GM12878 (cell line): ENCODE results near the gene AHCYL2. TPM values are rescaled to one million over a fixed set of nuclear protein-coding genes. Genes with fewer than 3 reads are reported as not detected.

ENCODE experiments used
- ATAC-seq: fragments of 200-7000 bp; cut with Tn5 transposase; 3 replicates; pipeline ENCODE4 v1.9.1; 2020; ENCODE audit warnings: mild to moderate bottlenecking, moderate library complexity
- BruUV-seq: library from RNA; stranded (reverse); fragments of 400-500 nt; replicated peaks from 2 replicates; lab custom pipeline; 2021; lab: Mats Ljungman, UMichigan
- CTCF ChIA-PET: fragments of 300-600 bp; sonication (Branson Sonifier 250); formaldehyde crosslinking; extraction: SDS; loops from one replicate; lab custom pipeline; 2021; ENCODE audit warnings: inconsistent platforms; lab: Yijun Ruan, JAX
- POLR2A ChIA-PET: fragments of 350-600 bp; formaldehyde crosslinking; extraction: SDS; loops from one replicate; lab custom pipeline; 2021; ENCODE audit warnings: inconsistent platforms; lab: Charles Lee
- RAD21 ChIA-PET: fragments of 300-600 bp; sonication (Branson Sonifier 250); formaldehyde crosslinking; loops from one replicate; lab custom pipeline; 2023; ENCODE audit warnings: antibody characterized with exemption; ENCODE audit not compliant: unreplicated experiment; lab: Charles Lee
- SMC1A ChIA-PET: fragments of 300-600 bp; sonication (Branson Sonifier 250); formaldehyde crosslinking; loops from one replicate; lab custom pipeline; 2023; ENCODE audit not compliant: unreplicated experiment, uncharacterized antibody; lab: Charles Lee
- DNase-seq: peaks from one replicate; pipeline ENCODE4 v3.0.0-alpha.2; 2011; ENCODE audit warnings: low read depth, low spot score
- FAIRE-seq: peaks from 3 replicates; lab custom pipeline; 2011; peaks lifted over from hg19 to GRCh38; lab: Jason Lieb, UNC
- H2AFZ ChIP-seq: 2 replicates; pipeline ENCODE4 v1.6.0; 2011; ENCODE audit warnings: low read depth, low read length, control low read depth; ENCODE audit not compliant: control insufficient read depth
- H3K27ac ChIP-seq: 2 replicates; pipeline ENCODE4 v1.5.1; 2011; ENCODE audit warnings: control low read depth; ENCODE audit not compliant: control insufficient read depth, insufficient read depth
- H3K27me3 ChIP-seq, 2 experiments: replicated peaks in 1 of 2; 2 replicates each; pipeline versions ENCODE4 v1.6.0 to v1.6.1; 2011; ENCODE audit warnings: low read length in 1 of 2; ENCODE audit not compliant: control insufficient read depth in 2 of 2, insufficient read depth in 2 of 2
- H3K36me3 ChIP-seq, 2 experiments: 2 replicates each; pipeline ENCODE4 v1.5.1; 2011; ENCODE audit warnings: low read length in 1 of 2; ENCODE audit not compliant: control insufficient read depth in 2 of 2, insufficient read depth in 2 of 2
- H3K4me1 ChIP-seq: 2 replicates; pipeline ENCODE4 v1.6.1; 2011; ENCODE audit warnings: mild to moderate bottlenecking, low read length, moderate library complexity, mixed read lengths; ENCODE audit not compliant: control insufficient read depth, insufficient read depth
- H3K4me2 ChIP-seq: 2 replicates; pipeline ENCODE4 v1.6.0; 2011; ENCODE audit warnings: control low read depth; ENCODE audit not compliant: control insufficient read depth, insufficient read depth
- H3K4me3 ChIP-seq: fragments of 200-600 bp; sonication (generic); 2 replicates; pipeline ENCODE4 v1.5.1; 2016
- H3K79me2 ChIP-seq: 2 replicates; pipeline ENCODE4 v1.6.0; 2011; ENCODE audit warnings: low read length; ENCODE audit not compliant: control insufficient read depth, insufficient read depth
- H3K9ac ChIP-seq: 2 replicates; pipeline ENCODE4 v1.8.0; 2011; ENCODE audit warnings: low read length, control low read depth, mixed read lengths; ENCODE audit not compliant: control insufficient read depth, insufficient read depth
- H3K9me3 ChIP-seq: replicated peaks from 3 replicates; pipeline ENCODE4 v1.5.1; 2011; ENCODE audit warnings: mild to moderate bottlenecking, low read length; ENCODE audit not compliant: control insufficient read depth, insufficient read depth
- H4K20me1 ChIP-seq: 2 replicates; pipeline ENCODE4 v1.6.0; 2011; ENCODE audit not compliant: control insufficient read depth, insufficient read depth
- BACH1 ChIP-seq: fragments of 450-650 bp; IDR thresholded peaks from 2 replicates; pipeline ENCODE4 v1.6.1; 2017; ENCODE audit warnings: mild to moderate bottlenecking, borderline replicate concordance
- ESRRA ChIP-seq: IDR thresholded peaks from 2 replicates; pipeline ENCODE4 v1.6.1; 2012; ENCODE audit warnings: mild to moderate bottlenecking, low read length, improper control_type of control experiment
- EZH2 ChIP-seq: IDR thresholded peaks from 2 replicates; pipeline ENCODE4 v1.6.1; 2012; ENCODE audit warnings: low read depth, mild to moderate bottlenecking, control low read depth, inconsistent platforms, low read length, borderline replicate concordance; ENCODE audit not compliant: control insufficient read depth
- FOXM1 ChIP-seq: IDR thresholded peaks from 2 replicates; pipeline ENCODE4 v1.6.1; 2012; ENCODE audit warnings: low read depth, mild to moderate bottlenecking, inconsistent platforms, low read length, moderate library complexity
- IKZF1 ChIP-seq: fragments of 450-650 bp; conservative IDR thresholded peaks from 2 replicates; pipeline ENCODE4 v1.6.1; 2017; ENCODE audit warnings: antibody characterized with exemption, mild to moderate bottlenecking
- IKZF2 ChIP-seq, 2 experiments: fragments of 450-650 bp; IDR thresholded peaks; 2 replicates each; pipeline ENCODE4 v1.6.1; 2017; ENCODE audit warnings: mild to moderate bottlenecking in 2 of 2, moderate library complexity in 2 of 2
- JUND ChIP-seq: IDR thresholded peaks from 2 replicates; pipeline ENCODE4 v1.6.1; 2012; ENCODE audit warnings: low read depth, mild to moderate bottlenecking, low read length, improper control_type of control experiment, moderate library complexity
- KAT2A ChIP-seq: conservative IDR thresholded peaks from 2 replicates; pipeline ENCODE4 v1.6.1; 2011; ENCODE audit warnings: low read depth, low read length; ENCODE audit not compliant: control insufficient read depth
- LARP7 ChIP-seq: fragments of 450-650 bp; IDR thresholded peaks from 2 replicates; pipeline ENCODE4 v1.6.1; 2017; ENCODE audit warnings: mild to moderate bottlenecking
- MXI1 ChIP-seq: fragments of 150-350 bp; IDR thresholded peaks from 2 replicates; pipeline ENCODE4 v1.6.1; 2011; ENCODE audit warnings: low read depth, mild to moderate bottlenecking, inconsistent platforms, low read length, improper control_type of control experiment
- POLR2AphosphoS5 ChIP-seq: IDR thresholded peaks from 2 replicates; pipeline ENCODE4 v1.6.1; 2011; ENCODE audit warnings: mild to moderate bottlenecking, low read length, inconsistent platforms
- RAD21 ChIP-seq: IDR thresholded peaks from 2 replicates; pipeline ENCODE4 v1.6.1; 2011; ENCODE audit warnings: mild to moderate bottlenecking, low read depth, low read length, moderate library complexity; ENCODE audit not compliant: insufficient read depth
- SMAD5 ChIP-seq: IDR thresholded peaks from 2 replicates; pipeline ENCODE4 v1.6.1; 2016; ENCODE audit warnings: antibody characterized with exemption, low read depth
- SP1 ChIP-seq: IDR thresholded peaks from one replicate; pipeline ENCODE4 v1.6.1; 2011; ENCODE audit warnings: low read depth, low read length
- SUZ12 ChIP-seq: fragments of 200-600 bp; sonication (generic); IDR thresholded peaks from one replicate; pipeline ENCODE4 v1.6.1; 2018; ENCODE audit warnings: antibody characterized with exemption, mild to moderate bottlenecking; ENCODE audit not compliant: unreplicated experiment
- YY1 ChIP-seq: IDR thresholded peaks from 2 replicates; pipeline ENCODE4 v1.6.1; 2011; ENCODE audit warnings: low read depth, mild to moderate bottlenecking, low read length
- ZNF207 ChIP-seq: fragments of 450-650 bp; IDR thresholded peaks from 2 replicates; pipeline ENCODE4 v1.6.1; 2014; ENCODE audit warnings: antibody characterized with exemption, mild to moderate bottlenecking, borderline replicate concordance
- ZSCAN29 ChIP-seq: fragments of 450-650 bp; IDR thresholded peaks from 2 replicates; pipeline ENCODE4 v1.6.1; 2017; ENCODE audit warnings: mild to moderate bottlenecking, moderate library complexity
- WGBS: methylation state at CpG from one replicate; pipeline ENCODE4 v1.1.6; 2016; ENCODE audit warnings: low lambda C conversion rate; ENCODE audit not compliant: insufficient replicate concordance, insufficient coverage; ENCODE audit errors: missing lambda C conversion rate; 5-methylcytosine and 5-hydroxymethylcytosine counted together
- in situ Hi-C: fragments of 300-500 bp; cut with MboI; formaldehyde crosslinking; loops from 9 replicates; pipeline ENCODE4 v1.14.3; 2018; ENCODE audit warnings: mixed read lengths
- intact Hi-C: fragments of 100-400 bp; cut with micrococcal nuclease; formaldehyde crosslinking; loops from one replicate; pipeline ENCODE4 v1.14.2; 2022; ENCODE audit not compliant: unreplicated experiment
- polyA plus RNA-seq, 11 experiments: library from polyadenylated mRNA; depleted of rRNA in 4 of 11; unstranded in 6 of 11; stranded (reverse) in 5 of 11; fragments of >200 nt; fragmentation: Nextera tagmentation in 4 of 11; fragmentation: Illumina TruSeq in 1 of 11; extraction: Ambion mirVana in 4 of 11; extraction: Trizol in 1 of 11; gene quantifications; 1 replicate in 1 of 11; 2 replicates in 10 of 11; pipeline versions ENCODE4 v1.2.1 to v1.2.3, GENCODE V29; 2011 to 2016; ENCODE audit warnings: inconsistent platforms in 2 of 11, missing spikeins in 2 of 11, low read depth in 1 of 11
- total RNA-seq, 4 experiments: library from RNA; depleted of rRNA in 3 of 4; stranded (reverse); fragments of >200 nt in 3 of 4; fragmentation: Illumina TruSeq in 1 of 4; extraction: Trizol in 1 of 4; gene quantifications; 2 replicates each; pipeline versions ENCODE4 v1.2.1 to v1.2.3, GENCODE V29; 2013 to 2021
- TF ChIP-seq, protein P1 (sequence below): fragments of 450-650 bp; IDR thresholded peaks from 2 replicates; pipeline ENCODE4 v1.6.1; 2018; ENCODE audit warnings: borderline replicate concordance, mild to moderate bottlenecking; ENCODE audit not compliant: partially characterized antibody

AHCYL2 gene
- total and polyA plus RNA-seq, 10 of the 15 experiments (the other 5 are each of a cell fraction or from before 2014, with no cell fraction given), result 1.7 to 29.1 (median 5.4) TPM

DNA sequence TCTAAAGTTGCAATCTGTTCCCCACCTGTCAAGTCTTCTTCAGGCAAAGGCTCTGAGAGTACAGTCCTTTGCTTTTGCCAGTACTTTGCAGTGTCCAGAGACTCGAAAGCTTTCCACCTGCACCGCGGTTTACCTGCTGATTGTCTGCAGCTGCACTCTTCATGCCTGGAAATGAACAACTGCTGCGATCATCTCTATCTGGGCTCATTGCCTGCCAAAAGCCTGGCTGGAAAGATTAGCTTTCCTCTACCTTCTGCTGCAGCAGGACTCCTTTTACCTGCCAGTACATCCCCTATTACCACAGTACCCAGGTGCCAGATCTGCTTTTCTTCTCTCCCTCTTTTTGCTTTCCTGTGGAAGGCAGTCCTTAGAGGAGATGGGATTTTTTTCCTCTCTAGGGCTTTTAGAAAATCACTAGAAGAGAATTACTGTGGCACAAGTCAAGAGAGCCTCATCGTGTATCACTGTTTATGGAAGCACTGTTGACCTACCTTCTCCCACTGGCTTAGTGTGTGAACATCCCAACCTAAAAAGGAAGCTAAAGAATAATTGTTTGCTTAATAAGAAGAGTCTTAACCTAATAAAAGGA, 211.6 kb downstream of the AHCYL2 start:
- Histone ChIP-seq H3K27me3 (no peaks in the 10 kb centered on the region), H3K79me2 (no peaks in the 10 kb centered on the region), H3K9ac (no peak overlapping the region), H2AFZ (no peak overlapping the region), H3K4me3 (no peak overlapping the region), H3K4me1 (no peaks in the 10 kb centered on the region), H3K27ac (no peak overlapping the region), H3K4me2 (no peak overlapping the region), H3K9me3 (no peaks in the 10 kb centered on the region), H4K20me1 (no peaks in the 10 kb centered on the region), H3K36me3 (no peaks in the 10 kb centered on the region)
- no peak for DNase-seq
- WGBS, result 96% methylated on average over 5 of the region's 5 CpGs
- no TSS peak for BruUV-seq
- no peak for FAIRE-seq
- in situ Hi-C loops, result no loop called here
- ChIA-PET RAD21 (no interaction called here), SMC1A (interaction anchor here (1.4 to 1.7 kb wide), 2 partner anchors 11 to 66 kb away, joined by 5 to 8 read pairs; no protein-coding TSS in a partner anchor), POLR2A (no interaction called here), CTCF (interaction anchor here (1.4 kb wide), 1 partner anchor 68 kb away, joined by 4 read pairs; no protein-coding TSS in a partner anchor)
- no peak for TF ChIP-seq ESRRA
- no peak for TF ChIP-seq KAT2A
- no peak for TF ChIP-seq YY1
- TF ChIP-seq IKZF1, result no peak
- no peak for TF ChIP-seq RAD21
- TF ChIP-seq LARP7, result no peak
- no peak for TF ChIP-seq FOXM1
- no peak for TF ChIP-seq SP1
- no peak for TF ChIP-seq POLR2AphosphoS5
- intact Hi-C loops, result no loop called here
- ATAC-seq, result no peak

DNA sequence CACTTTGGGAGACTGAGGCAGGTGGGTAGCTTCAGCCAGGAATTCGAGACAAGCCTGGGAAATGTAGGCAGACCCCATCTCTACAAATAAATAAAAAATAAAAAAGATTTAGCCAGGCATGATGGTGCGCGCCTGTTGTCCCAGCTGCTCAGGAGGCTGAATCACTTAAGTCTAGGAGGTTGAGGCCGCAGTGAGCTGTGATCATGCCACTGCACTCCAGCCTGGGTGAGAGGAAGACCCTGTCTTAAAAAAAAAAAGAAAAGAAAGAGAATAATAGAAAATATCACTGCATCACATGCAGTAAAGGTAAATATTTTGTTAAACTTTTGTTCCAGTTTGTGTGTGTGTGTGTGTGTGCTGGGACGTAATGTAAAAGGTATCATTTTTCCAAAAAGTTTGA, 212.4 kb downstream of the AHCYL2 start:
- RAD21 ChIA-PET, result no interaction called here
- no peaks in the 10 kb centered on the region for H3K79me2 ChIP-seq
- no peaks in the 10 kb centered on the region for H4K20me1 ChIP-seq
- TF ChIP-seq SMAD5 (no peak), ZNF207 (no peak), EZH2 (no peak), BACH1 (no peak), JUND (no peak), SUZ12 (no peak), ZSCAN29 (no peak), MXI1 (no peak), IKZF2 (IDR thresholded peaks at IDR 0.05) (no peak)
- TF ChIP-seq, protein P1, sequence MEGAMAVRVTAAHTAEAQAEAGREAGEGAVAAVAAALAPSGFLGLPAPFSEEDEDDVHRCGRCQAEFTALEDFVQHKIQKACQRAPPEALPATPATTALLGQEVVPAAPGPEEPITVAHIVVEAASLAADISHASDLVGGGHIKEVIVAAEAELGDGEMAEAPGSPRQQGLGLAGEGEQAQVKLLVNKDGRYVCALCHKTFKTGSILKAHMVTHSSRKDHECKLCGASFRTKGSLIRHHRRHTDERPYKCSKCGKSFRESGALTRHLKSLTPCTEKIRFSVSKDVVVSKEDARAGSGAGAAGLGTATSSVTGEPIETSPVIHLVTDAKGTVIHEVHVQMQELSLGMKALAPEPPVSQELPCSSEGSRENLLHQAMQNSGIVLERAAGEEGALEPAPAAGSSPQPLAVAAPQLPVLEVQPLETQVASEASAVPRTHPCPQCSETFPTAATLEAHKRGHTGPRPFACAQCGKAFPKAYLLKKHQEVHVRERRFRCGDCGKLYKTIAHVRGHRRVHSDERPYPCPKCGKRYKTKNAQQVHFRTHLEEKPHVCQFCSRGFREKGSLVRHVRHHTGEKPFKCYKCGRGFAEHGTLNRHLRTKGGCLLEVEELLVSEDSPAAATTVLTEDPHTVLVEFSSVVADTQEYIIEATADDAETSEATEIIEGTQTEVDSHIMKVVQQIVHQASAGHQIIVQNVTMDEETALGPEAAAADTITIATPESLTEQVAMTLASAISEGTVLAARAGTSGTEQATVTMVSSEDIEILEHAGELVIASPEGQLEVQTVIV, result no peak

More for the DNA sequence above, 212.4 kb downstream of the AHCYL2 start:
- CTCF ChIA-PET, result no interaction called here
- intact Hi-C loops, result no loop called here
- in situ Hi-C loops, result no loop called here
- Histone ChIP-seq H3K27ac (no peak overlapping the region), H3K4me1 (no peaks in the 10 kb centered on the region), H3K4me2 (no peak overlapping the region), H3K36me3 (no peaks in the 10 kb centered on the region), H2AFZ (no peak overlapping the region), H3K9me3 (no peaks in the 10 kb centered on the region), H3K4me3 (no peak overlapping the region), H3K9ac (no peak overlapping the region), H3K27me3 (no peaks in the 10 kb centered on the region)
- no peak for DNase-seq
- SMC1A ChIA-PET, result no interaction called here
- WGBS, result 79% methylated on average over 5 of the region's 5 CpGs
- POLR2A ChIA-PET, result no interaction called here
- BruUV-seq, result no TSS peak
- FAIRE-seq, result no peak
- ATAC-seq, result no peak
